Lung (tissue), 12 donors: Measurements from ENCODE around the gene SIDT2. TPM values are rescaled to one million over a fixed set of nuclear protein-coding genes. Genes with fewer than 3 reads are reported as not detected.

Experiments
- ATAC-seq: fragments of 200-7000 bp; cut with Tn5 transposase; one replicate; pipeline ENCODE4 v1.9.1; 2020; ENCODE audit warnings: moderate number of reproducible peaks; ENCODE audit not compliant: insufficient read depth, low FRiP score
- DNase-seq, 3 donors: peaks; one replicate each; pipeline ENCODE4 v3.0.0-alpha.2; 2013 to 2017
- H3K27ac ChIP-seq, 2 donors: one replicate each; pipeline ENCODE4 v1.5.1; 2013; ENCODE audit warnings: mild to moderate bottlenecking in 2 of 2, moderate library complexity in 2 of 2, control low read depth in 1 of 2, inconsistent platforms in 1 of 2, low read depth in 1 of 2, low read length in 1 of 2
- H3K27me3 ChIP-seq, 3 donors: one replicate each; pipeline ENCODE4 v1.5.1; 2013; ENCODE audit warnings: low read length in 2 of 3; ENCODE audit not compliant: control insufficient read depth in 3 of 3, insufficient read depth in 3 of 3
- H3K36me3 ChIP-seq, 4 donors: one replicate each; pipeline ENCODE4 v1.5.1; 2013; ENCODE audit warnings: low read length in 4 of 4, mild to moderate bottlenecking in 1 of 4, moderate library complexity in 1 of 4; ENCODE audit not compliant: control insufficient read depth in 4 of 4, insufficient read depth in 4 of 4
- H3K4me1 ChIP-seq, 5 donors: one replicate each; pipeline ENCODE4 v1.5.1; 2013; ENCODE audit warnings: low read length in 5 of 5, mild to moderate bottlenecking in 2 of 5, moderate library complexity in 1 of 5; ENCODE audit not compliant: control insufficient read depth in 5 of 5, insufficient read depth in 5 of 5
- H3K4me3 ChIP-seq: one replicate; pipeline ENCODE4 v1.5.1; 2013; ENCODE audit warnings: mild to moderate bottlenecking, control low read depth, moderate library complexity
- H3K9ac ChIP-seq, 2 donors: one replicate each; pipeline ENCODE4 v1.5.1; 2013; ENCODE audit warnings: low read length in 2 of 2, control low read depth in 1 of 2; ENCODE audit not compliant: insufficient read depth in 1 of 2
- H3K9me3 ChIP-seq, 4 donors: one replicate each; pipeline ENCODE4 v1.5.1; 2013; ENCODE audit warnings: low read length in 3 of 4, mild to moderate bottlenecking in 1 of 4, moderate library complexity in 1 of 4; ENCODE audit not compliant: control insufficient read depth in 4 of 4, insufficient read depth in 3 of 4
- CTCF ChIP-seq: IDR thresholded peaks from 2 replicates; pipeline ENCODE4 v1.5.1; 2012; ENCODE audit warnings: mild to moderate bottlenecking; ENCODE audit errors: control extremely low read depth, extremely low read depth
- WGBS, 2 donors: extraction: QIAGEN DNeasy Blood & Tissue Kit; methylation state at CpG; one replicate each; pipeline ENCODE4 v1.1.7; 2013; 5-methylcytosine and 5-hydroxymethylcytosine counted together
- polyA plus RNA-seq, 2 donors: library from polyadenylated mRNA; stranded (reverse); fragments of 200-250 nt; gene quantifications; one replicate each; pipeline ENCODE4 v1.2.1, GENCODE V29; 2013
- total RNA-seq, 2 donors: library from RNA; depleted of rRNA in 1 of 2; stranded (reverse); fragments of >200 nt in 1 of 2; gene quantifications; one replicate each; pipeline ENCODE4 v1.2.1, GENCODE V29; 2014 to 2021
- donor health status: control.
- donor health status: control.
- donor health status: Bipolar disorder and iron deficiency.
- donor health status: healthy.
- donor health status: DM: yes; HTN: yes; CAD: no.

Gene SIDT2
- total and polyA plus RNA-seq, 4 donors = 25.4 to 84.8 (median 38.4) TPM

DNA sequence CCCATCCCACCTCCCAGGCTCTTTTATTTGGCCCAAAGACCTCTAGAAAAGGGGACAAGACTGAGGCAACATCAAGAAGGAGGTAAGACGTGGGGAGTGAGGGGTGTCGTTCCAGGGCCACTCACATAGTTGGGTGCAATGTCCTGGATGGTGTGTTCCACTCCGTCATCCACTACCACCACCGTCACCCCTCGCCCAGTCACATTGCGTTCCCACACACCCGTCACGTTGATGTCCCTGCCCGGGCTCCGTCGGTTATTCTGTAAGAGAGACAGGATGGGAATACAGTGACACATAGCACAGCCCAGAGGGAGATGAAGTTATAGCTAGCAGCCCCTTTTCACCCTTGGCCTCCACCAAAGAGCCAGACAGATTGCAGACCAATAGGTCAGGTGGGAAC, 49.5 kb downstream of the SIDT2 start:
- no peak for ATAC-seq
- DNase-seq = no peak
- Histone ChIP-seq H3K9me3 (no peaks in the 10 kb centered on the region), H3K4me3 (no peak overlapping the region), H3K27ac (no peak overlapping the region), H3K36me3 (peaks cover 12 to 40% (median 20%) of the 10 kb centered on the region in 4 donors), H3K27me3 (no peaks in the 10 kb centered on the region), H3K9ac (no peak overlapping the region), H3K4me1 (peaks cover under 1 to 11% (median 2%) of the 10 kb centered on the region in 5 donors)
- WGBS, 2 donors = 94 to 96% methylated on average over 11 of the region's 11 CpGs
- no peak for TF ChIP-seq CTCF

DNA sequence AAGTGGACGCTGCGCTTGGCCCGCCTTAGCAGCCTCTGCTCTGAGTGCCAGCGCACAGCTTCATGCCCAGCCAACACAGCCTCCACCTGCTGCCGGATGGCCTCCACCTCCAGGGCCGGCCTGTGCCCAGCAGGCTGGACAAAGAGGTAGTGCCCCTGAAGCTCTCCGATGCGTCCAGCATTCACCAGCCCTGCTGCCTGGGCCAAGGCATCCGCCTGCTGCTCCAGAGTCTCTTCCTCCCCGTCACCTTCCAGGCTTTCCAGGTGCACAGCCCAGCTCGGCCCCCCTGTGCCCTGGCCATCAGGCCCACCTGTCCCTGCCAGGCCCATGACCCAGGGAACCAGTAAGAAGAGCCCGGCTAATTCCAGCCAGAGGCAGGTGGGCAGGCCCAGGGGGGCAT, 50.9 kb downstream of the SIDT2 start:
- no peak overlapping the region for H3K27ac ChIP-seq
- H3K9me3 ChIP-seq = no peaks in the 10 kb centered on the region
- no peak overlapping the region for H3K4me3 ChIP-seq
- ATAC-seq (no peak), DNase-seq (no peak)
- H3K9ac ChIP-seq = no peak overlapping the region
- TF ChIP-seq CTCF = no peak
- WGBS, 2 donors = 96 to 97% methylated on average over 12 of the region's 12 CpGs
- peaks cover 6 to 32% (median 14%) of the 10 kb centered on the region in 4 donors for H3K36me3 ChIP-seq
- H3K27me3 ChIP-seq = no peaks in the 10 kb centered on the region
- H3K4me1 ChIP-seq = peaks cover 4 to 23% (median 11%) of the 10 kb centered on the region in 5 donors

GRCh38 chr11:117229931-117230285, 51.4 kb downstream of the SIDT2 start:
- 94% methylated on average over 5 of the region's 5 CpGs for WGBS, 2 donors
- Histone ChIP-seq H3K4me3 (no peak overlapping the region), H3K4me1 (peaks cover 4 to 23% (median 11%) of the 10 kb centered on the region in 5 donors), H3K9ac (no peak overlapping the region), H3K36me3 (peaks cover 3 to 32% (median 14%) of the 10 kb centered on the region in 4 donors), H3K27ac (no peak overlapping the region), H3K27me3 (no peaks in the 10 kb centered on the region), H3K9me3 (no peaks in the 10 kb centered on the region)
- DNase-seq = no peak
- no peak for TF ChIP-seq CTCF
- no peak for ATAC-seq

DNA sequence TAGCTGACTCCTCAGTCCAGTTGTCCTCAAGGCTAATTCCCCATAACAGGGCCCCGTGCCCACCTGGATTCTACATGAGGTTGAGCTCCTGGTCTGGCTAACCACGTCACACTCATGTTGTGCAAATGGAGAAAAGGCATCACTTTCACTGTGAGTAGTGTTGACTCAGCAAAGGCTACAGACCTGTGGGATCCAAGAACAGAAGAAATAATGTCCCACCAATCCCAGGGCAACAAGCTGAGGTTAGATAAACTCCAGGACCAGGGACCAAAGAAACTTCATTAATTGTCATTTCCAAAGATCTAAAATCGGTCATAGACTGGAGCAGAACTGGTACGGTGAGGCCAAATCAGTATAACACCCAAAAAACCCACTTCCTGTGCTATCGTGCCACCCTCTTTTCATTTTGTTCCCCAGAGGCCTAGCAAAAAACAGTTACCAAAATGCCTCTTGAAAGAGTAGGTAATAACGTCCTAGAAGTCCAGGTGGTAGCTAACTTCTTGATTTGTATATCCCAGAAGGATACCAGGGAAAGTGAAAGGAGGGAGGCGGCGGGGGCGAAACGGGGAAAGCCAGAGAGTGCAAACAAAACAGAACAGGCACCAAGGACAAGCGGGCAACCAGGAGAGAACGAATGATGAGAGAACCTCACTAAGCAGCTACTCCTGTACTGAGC, 51.9 kb downstream of the SIDT2 start:
- H3K4me1 ChIP-seq = peaks cover 4 to 23% (median 11%) of the 10 kb centered on the region in 5 donors
- no peaks in the 10 kb centered on the region for H3K9me3 ChIP-seq
- H3K27ac ChIP-seq = no peak overlapping the region
- no peaks in the 10 kb centered on the region for H3K27me3 ChIP-seq
- H3K36me3 ChIP-seq = peaks cover 3 to 29% (median 12%) of the 10 kb centered on the region in 4 donors
- WGBS, 2 donors = 69 to 75% methylated on average over 12 of the region's 12 CpGs
- no peak overlapping the region for H3K9ac ChIP-seq
- no peak for TF ChIP-seq CTCF
- no peak for ATAC-seq
- no peak for DNase-seq
- H3K4me3 ChIP-seq = no peak overlapping the region
